GM12892 (cell line): Measurements from ENCODE around the gene LAP3.

Experiments used
- POLR2A ChIP-seq: IDR thresholded peaks from 2 replicates; pipeline ENCODE4 v1.6.1; 2011; ENCODE audit warnings: low read depth, low read length, control low read depth
- POLR2AphosphoS5 ChIP-seq: IDR thresholded peaks from 2 replicates; pipeline ENCODE4 v1.6.1; 2011; ENCODE audit warnings: low read depth, low read length, control low read depth
- TAF1 ChIP-seq: IDR thresholded peaks from 2 replicates; pipeline ENCODE4 v1.6.1; 2011; ENCODE audit warnings: low read depth, mild to moderate bottlenecking, control low read depth, low read length, borderline replicate concordance

DNA sequence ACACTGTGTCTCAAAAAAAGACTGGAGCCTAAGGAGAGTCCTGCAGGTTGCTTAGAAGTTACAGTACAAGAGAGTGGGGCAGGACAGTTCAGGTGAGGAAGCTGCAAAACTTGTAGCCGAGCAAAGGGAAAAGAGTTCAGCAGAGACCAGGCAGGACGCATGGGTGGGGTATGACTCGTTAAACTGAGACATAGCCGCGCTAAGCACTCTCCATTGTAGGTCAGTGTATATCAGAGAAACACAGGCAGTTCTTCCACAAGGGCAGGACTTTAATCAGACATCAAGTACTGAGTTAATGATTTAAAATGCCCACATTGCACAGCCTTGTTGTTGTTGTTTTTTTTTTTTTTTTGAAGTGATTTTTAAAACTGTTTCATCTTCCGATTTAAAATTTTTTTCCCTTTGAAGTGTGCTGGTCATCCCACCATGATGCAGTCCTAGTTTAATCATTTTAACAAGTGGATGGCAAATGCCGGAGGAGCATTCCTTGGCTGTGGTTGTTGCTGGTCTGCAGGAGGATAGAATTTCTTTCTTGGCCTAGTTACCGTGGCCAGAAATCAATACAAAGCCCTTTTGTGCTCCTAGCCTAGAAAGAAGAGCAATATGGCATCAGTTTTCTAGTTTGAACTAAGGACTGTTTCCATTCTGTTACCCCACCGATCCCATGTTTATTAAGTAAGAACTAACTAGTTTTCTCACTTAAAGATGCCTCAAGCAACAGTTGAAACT, 10.3 kb downstream of the LAP3 start:
- TF ChIP-seq POLR2AphosphoS5 = no peak; the same call in 1 of the 2 replicates
- TF ChIP-seq POLR2A = no peak
- no peak for TF ChIP-seq TAF1
